ENCODE results near the gene PTGER2.

DNA sequence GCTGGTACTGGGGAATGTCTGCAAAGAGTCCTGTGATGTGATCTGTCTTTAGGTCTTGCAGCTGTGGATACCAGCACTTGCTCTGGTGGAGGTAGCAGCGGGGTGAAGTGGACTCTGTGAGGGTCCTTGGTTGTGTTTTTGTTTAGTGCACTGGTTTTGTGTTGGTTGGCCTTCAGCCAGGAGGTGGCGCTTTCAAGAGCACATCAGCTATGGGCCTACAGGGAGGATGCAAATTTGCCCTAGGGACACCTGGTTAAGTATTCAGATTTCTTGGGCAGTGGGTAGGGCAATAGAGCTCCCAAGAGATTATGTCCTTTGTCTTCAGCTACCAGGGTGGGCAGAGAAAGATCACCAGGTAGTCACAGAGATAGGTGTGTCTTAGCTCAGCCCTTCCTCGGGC lies 63.8 kb downstream of the PTGER2 start:
- TF ChIP-seq, protein P1, sequence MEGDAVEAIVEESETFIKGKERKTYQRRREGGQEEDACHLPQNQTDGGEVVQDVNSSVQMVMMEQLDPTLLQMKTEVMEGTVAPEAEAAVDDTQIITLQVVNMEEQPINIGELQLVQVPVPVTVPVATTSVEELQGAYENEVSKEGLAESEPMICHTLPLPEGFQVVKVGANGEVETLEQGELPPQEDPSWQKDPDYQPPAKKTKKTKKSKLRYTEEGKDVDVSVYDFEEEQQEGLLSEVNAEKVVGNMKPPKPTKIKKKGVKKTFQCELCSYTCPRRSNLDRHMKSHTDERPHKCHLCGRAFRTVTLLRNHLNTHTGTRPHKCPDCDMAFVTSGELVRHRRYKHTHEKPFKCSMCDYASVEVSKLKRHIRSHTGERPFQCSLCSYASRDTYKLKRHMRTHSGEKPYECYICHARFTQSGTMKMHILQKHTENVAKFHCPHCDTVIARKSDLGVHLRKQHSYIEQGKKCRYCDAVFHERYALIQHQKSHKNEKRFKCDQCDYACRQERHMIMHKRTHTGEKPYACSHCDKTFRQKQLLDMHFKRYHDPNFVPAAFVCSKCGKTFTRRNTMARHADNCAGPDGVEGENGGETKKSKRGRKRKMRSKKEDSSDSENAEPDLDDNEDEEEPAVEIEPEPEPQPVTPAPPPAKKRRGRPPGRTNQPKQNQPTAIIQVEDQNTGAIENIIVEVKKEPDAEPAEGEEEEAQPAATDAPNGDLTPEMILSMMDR (IDR thresholded peaks at IDR 0.05), result no peak
- TF ChIP-seq POLR2A (IDR thresholded peaks at IDR 0.05), result no peak
